ENCODE results near the gene TMEM132A.

The TMEM132A gene

DNA sequence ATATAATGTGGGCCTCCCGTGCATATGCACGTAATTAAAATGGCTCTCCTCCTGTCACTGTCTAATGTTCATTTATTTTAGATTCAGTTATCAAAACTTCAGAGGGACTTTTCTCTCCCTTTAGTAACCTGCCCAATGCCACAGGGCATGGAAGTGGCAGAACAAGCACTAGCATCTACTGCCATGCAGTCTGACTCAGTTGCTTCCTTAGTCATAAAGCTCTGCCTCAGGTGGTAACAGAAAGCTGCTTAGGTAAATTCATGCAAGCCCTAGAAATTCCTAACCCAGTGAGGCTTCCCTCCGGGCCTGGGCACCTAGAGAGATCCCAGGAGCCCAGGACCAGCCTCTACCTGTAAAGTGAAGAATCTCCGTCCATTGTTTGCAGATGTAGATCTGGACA is 26.8 kb upstream of the TMEM132A start:
- no peak overlapping the region for H3K27ac ChIP-seq
- TF ChIP-seq, protein P1, sequence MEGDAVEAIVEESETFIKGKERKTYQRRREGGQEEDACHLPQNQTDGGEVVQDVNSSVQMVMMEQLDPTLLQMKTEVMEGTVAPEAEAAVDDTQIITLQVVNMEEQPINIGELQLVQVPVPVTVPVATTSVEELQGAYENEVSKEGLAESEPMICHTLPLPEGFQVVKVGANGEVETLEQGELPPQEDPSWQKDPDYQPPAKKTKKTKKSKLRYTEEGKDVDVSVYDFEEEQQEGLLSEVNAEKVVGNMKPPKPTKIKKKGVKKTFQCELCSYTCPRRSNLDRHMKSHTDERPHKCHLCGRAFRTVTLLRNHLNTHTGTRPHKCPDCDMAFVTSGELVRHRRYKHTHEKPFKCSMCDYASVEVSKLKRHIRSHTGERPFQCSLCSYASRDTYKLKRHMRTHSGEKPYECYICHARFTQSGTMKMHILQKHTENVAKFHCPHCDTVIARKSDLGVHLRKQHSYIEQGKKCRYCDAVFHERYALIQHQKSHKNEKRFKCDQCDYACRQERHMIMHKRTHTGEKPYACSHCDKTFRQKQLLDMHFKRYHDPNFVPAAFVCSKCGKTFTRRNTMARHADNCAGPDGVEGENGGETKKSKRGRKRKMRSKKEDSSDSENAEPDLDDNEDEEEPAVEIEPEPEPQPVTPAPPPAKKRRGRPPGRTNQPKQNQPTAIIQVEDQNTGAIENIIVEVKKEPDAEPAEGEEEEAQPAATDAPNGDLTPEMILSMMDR (conservative IDR thresholded peaks at IDR 0.05) = no peak

DNA sequence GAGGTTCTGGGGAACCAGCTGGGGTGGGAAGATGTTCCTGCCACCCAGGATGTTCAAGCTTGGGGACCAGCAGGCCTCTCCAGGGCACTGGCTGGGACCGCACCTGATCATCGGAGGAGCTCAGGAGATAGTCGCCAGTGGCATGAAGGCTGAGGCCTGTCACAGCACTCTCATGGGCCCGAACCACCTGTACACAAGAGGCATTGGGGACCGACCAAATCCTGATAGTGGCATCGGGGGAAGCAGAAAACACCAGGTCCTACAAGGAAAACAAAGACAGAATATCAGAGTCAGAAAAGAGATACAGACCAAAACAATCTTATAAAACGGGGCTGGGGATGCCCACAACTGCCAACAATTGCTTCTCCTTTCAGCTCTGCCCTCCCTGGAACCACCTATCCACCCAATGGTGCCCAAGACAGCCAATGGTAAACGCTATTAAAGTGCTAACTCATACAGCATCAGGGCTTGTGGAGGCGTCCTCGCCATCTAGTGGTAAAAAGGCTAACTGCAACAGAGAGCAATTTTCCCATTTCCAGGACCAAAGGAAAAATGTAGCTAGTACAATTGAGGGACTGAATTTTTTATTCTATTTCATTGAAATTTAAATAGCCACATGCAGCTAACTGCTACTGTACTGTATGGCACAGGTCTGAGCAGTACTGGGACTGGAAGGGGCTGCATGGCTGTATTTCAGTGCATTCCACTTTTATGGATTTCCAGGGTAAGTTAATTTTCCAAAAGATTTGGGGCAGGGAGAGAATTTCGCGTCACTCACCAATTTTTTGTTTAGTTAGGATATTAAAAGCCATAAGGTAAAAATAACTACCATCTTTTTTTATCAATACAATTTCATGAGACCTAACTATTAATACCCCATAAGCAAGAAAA is 25.0 kb upstream of the TMEM132A start:
- TF ChIP-seq, protein P1 (conservative IDR thresholded peaks at IDR 0.05) = peak; percentile 96
- no peak overlapping the region for H3K27ac ChIP-seq

DNA sequence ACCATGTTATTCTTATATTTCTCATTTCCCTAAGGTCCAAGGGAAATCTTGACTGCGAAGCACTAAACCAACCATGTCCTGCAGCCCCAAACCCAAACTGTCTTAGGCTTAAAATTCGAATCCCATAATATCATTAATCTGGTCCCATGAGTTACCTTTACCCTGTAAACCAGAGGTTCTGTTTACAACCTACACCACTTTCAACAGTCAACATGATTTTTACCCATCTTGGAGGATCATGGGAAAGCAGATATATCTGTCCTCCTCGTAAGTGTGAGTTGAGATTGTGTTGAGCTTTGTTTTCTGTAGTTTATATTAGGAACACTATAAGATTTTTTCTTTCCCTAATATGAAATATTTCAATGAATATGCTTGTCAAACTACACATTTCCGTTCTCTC is 24.3 kb upstream of the TMEM132A start:
- TF ChIP-seq, protein P1 (conservative IDR thresholded peaks at IDR 0.05) = no peak

DNA sequence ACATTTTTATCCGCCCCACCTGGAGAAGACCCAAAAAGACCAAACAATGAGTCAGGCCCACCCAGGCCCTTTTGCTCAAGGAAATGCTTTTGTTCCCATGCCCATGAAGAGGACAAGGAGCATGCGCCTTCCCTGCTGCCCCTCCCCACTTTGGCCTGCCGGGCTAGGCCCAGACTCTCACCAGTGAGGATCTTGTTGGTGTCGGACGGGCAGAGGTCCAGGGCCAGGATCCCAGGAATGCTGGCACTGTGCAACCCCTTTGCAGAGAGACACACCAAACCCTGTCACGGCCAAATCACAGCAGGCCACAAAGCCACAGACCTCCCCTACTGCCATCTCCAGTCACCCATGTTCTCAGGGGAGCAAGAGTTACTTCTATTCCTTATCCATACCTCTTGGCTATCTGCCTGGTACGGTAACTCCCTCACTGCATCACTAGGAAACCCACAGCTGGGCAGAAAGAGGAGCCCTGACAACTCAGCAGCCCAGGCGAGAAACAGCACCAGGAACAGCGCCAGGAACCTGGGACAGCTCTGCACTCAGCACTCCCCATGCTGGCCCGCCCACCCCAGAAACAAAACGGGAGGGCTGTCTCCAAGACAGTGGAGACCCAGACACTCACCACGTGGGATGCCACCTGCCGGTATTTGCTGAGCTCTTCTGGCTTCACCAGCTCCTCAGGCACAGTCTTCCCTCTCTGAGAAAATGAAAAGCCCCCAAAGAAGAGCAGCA is 23.4 kb upstream of the TMEM132A start:
- no peak overlapping the region for H3K27ac ChIP-seq
- TF ChIP-seq, protein P1 (conservative IDR thresholded peaks at IDR 0.05) = no peak

More for the DNA sequence above, 24.3 kb upstream of the TMEM132A start:
- no peak overlapping the region for H3K27ac ChIP-seq

DNA sequence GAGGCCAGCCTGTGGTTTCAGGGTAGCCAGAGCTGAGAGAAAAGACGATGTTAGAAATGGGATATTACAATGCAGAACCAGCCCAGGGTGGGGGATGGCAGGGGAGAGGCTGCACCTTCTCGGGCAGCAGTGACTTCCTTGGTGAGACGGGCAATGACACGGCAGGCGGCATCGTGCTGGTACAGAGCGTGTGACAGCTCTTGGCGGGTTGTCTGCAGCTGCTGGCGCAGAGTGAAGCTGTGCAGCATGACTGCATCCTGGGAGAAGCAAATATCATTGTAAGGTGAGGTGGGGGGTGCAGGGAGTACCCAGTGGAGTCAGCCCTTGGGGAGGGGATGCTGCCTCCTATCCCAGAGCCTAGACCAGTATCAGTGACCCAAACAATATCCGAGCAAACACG is 21.6 kb upstream of the TMEM132A start:
- H3K27ac ChIP-seq = no peak overlapping the region
- TF ChIP-seq, protein P1 (conservative IDR thresholded peaks at IDR 0.05) = no peak

DNA sequence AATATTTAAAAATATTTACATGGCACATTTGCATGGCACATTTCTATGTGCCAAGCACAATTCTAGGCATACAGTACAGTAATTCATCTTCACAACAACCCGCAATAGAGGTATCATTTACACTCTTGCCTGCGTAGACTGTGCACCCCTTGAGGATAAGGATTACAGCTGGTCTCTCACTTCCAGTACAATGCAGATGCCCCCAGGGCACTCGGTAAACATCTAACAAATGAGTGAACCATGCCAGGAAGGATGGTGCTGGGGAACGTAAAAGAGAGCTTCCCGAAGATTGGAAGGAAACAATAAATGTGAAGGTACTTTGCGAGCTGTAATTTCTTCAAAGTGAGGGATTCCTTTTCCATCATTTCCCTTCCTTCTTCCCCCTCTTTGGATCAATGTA is 19.2 kb upstream of the TMEM132A start:
- H3K27ac ChIP-seq = peak overlapping the region; percentile 94
- TF ChIP-seq, protein P1 (conservative IDR thresholded peaks at IDR 0.05) = no peak

DNA sequence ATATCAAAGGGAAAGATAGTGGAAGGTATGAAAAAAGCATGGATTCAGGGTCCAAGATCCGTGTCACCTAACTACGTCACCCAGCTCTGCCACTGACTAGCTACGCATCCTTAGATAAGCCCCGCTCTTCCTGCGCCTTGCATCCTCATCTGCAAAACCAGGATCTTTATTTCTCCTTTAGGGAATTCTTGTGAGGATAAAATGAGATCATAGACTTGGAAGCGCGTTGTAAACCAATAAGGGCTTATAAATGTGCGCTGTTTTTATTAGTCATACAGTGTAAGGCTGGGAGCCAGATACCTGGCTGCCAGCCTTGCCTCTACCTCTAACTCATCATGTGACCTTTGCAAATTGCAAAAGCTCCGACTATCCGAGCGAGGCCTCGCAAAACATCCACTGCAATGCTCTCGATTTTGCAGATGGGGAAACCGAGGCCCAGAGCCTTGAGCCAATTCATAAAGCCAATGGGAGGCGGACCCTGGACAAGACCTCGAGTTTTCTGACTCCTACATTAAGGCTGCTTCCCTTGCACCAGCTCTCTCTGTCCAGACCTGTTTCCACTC is 18.6 kb upstream of the TMEM132A start:
- peak overlapping the region; percentile 94 for H3K27ac ChIP-seq
- TF ChIP-seq, protein P1 (conservative IDR thresholded peaks at IDR 0.05) = no peak

Measured in VCaP (cell line).